Glutamatergic neuron (in vitro differentiated cells): Measurements from ENCODE around the gene EPHB3. TPM values are rescaled to one million over a fixed set of nuclear protein-coding genes. Genes with fewer than 3 reads are reported as not detected.
A peak's percentile ranks its signal among the peaks of the same experiment; 100 is the strongest.

Experiments
- DNase-seq: peaks from one replicate; pipeline ENCODE4 v3.0.0; 2022
- H3K27ac Mint-ChIP-seq: one replicate; pipeline ENCODE4 v1.8.0; 2020; ENCODE audit warnings: mild to moderate bottlenecking, mixed read lengths, inconsistent platforms; ENCODE audit not compliant: unreplicated experiment
- H3K27me3 Mint-ChIP-seq: one replicate; pipeline ENCODE4 v1.8.0; 2020; ENCODE audit warnings: mild to moderate bottlenecking, moderate library complexity, mixed read lengths, inconsistent platforms; ENCODE audit not compliant: unreplicated experiment
- H3K36me3 Mint-ChIP-seq: one replicate; pipeline ENCODE4 v1.8.0; 2020; ENCODE audit warnings: mild to moderate bottlenecking, mixed read lengths, inconsistent platforms; ENCODE audit not compliant: unreplicated experiment
- H3K4me1 Mint-ChIP-seq: one replicate; pipeline ENCODE4 v1.8.0; 2020; ENCODE audit warnings: mild to moderate bottlenecking, low read depth, mixed read lengths, inconsistent platforms; ENCODE audit not compliant: unreplicated experiment
- H3K4me3 Mint-ChIP-seq: one replicate; pipeline ENCODE4 v1.8.0; 2020; ENCODE audit warnings: mild to moderate bottlenecking, mixed read lengths, inconsistent platforms; ENCODE audit not compliant: unreplicated experiment
- H3K9me3 Mint-ChIP-seq: one replicate; pipeline ENCODE4 v1.8.0; 2020; ENCODE audit warnings: mild to moderate bottlenecking, moderate library complexity, mixed read lengths, inconsistent platforms; ENCODE audit not compliant: unreplicated experiment
- total RNA-seq: library from RNA; stranded (reverse); fragmentation: NEBNext Ultra II Directional; extraction: Animal tissue kit (Norgen Biotek cat#: 25700); gene quantifications from one replicate; pipeline ENCODE4 v1.2.1, GENCODE V29; 2021; ENCODE audit not compliant: unreplicated experiment
- TF ChIP-seq, protein P1 (sequence below): fragments of 200-600 bp; sonication (generic); IDR thresholded peaks from one replicate; pipeline ENCODE4 v1.5.0; 2021; ENCODE audit not compliant: partially characterized antibody, unreplicated experiment

Gene EPHB3
- total RNA-seq, 1 donor from 2014 or later = 5.0 TPM

GRCh38 chr3:184596886-184597575 lies 35.4 kb downstream of the EPHB3 start:
- Mint-ChIP-seq H3K27ac (no peak overlapping the region), H3K9me3 (peaks cover 1% of the 10 kb centered on the region), H3K36me3 (no peaks in the 10 kb centered on the region), H3K27me3 (peaks cover 22% of the 10 kb centered on the region), H3K4me3 (no peak overlapping the region), H3K4me1 (peaks cover 17% of the 10 kb centered on the region)
- no peak for DNase-seq
- TF ChIP-seq, protein P1, sequence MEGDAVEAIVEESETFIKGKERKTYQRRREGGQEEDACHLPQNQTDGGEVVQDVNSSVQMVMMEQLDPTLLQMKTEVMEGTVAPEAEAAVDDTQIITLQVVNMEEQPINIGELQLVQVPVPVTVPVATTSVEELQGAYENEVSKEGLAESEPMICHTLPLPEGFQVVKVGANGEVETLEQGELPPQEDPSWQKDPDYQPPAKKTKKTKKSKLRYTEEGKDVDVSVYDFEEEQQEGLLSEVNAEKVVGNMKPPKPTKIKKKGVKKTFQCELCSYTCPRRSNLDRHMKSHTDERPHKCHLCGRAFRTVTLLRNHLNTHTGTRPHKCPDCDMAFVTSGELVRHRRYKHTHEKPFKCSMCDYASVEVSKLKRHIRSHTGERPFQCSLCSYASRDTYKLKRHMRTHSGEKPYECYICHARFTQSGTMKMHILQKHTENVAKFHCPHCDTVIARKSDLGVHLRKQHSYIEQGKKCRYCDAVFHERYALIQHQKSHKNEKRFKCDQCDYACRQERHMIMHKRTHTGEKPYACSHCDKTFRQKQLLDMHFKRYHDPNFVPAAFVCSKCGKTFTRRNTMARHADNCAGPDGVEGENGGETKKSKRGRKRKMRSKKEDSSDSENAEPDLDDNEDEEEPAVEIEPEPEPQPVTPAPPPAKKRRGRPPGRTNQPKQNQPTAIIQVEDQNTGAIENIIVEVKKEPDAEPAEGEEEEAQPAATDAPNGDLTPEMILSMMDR = no peak

GRCh38 chr3:184597829-184598573 lies 36.4 kb downstream of the EPHB3 start:
- no peak for DNase-seq
- H3K27me3 Mint-ChIP-seq = peaks cover 26% of the 10 kb centered on the region

GRCh38 chr3:184598574-184598927 lies 37.0 kb downstream of the EPHB3 start:
- TF ChIP-seq, protein P1 = no peak
- Mint-ChIP-seq H3K4me3 (no peak overlapping the region), H3K27ac (no peak overlapping the region), H3K36me3 (no peaks in the 10 kb centered on the region), H3K9me3 (peaks cover 5% of the 10 kb centered on the region), H3K4me1 (peaks cover 9% of the 10 kb centered on the region), H3K27me3 (peaks cover 31% of the 10 kb centered on the region)
- DNase-seq = no peak

More at GRCh38 chr3:184597829-184598573, 36.4 kb downstream of the EPHB3 start:
- Mint-ChIP-seq H3K27ac (no peak overlapping the region), H3K9me3 (peaks cover 2% of the 10 kb centered on the region), H3K4me3 (no peak overlapping the region), H3K4me1 (peaks cover 9% of the 10 kb centered on the region), H3K36me3 (no peaks in the 10 kb centered on the region)
- TF ChIP-seq, protein P1 = no peak

DNA sequence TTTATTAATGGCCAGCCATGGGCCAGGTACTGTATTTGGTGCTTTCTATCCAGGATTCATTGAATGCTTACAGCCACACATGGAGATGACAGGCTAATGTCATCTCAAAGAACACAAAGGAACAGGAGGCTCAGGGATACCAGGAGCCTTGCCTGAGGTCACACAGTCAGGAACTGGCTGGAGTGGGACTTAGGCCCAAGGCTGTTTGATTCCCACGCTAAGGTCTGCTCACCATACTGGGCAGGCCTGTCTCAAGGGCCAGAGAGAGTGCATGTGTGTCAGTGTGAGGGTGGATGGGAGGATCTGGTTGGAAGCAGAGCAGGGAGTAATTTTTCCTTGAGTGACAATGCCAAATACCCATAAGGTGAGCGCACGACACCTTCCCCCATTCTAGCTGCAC lies 37.6 kb downstream of the EPHB3 start:
- H3K27me3 Mint-ChIP-seq = peaks cover 33% of the 10 kb centered on the region
- H3K4me3 Mint-ChIP-seq = no peak overlapping the region
- H3K4me1 Mint-ChIP-seq = peaks cover 8% of the 10 kb centered on the region
- TF ChIP-seq, protein P1 = no peak
- no peaks in the 10 kb centered on the region for H3K36me3 Mint-ChIP-seq
- H3K27ac Mint-ChIP-seq = no peak overlapping the region
- peaks cover 4% of the 10 kb centered on the region for H3K9me3 Mint-ChIP-seq
- no peak for DNase-seq

DNA sequence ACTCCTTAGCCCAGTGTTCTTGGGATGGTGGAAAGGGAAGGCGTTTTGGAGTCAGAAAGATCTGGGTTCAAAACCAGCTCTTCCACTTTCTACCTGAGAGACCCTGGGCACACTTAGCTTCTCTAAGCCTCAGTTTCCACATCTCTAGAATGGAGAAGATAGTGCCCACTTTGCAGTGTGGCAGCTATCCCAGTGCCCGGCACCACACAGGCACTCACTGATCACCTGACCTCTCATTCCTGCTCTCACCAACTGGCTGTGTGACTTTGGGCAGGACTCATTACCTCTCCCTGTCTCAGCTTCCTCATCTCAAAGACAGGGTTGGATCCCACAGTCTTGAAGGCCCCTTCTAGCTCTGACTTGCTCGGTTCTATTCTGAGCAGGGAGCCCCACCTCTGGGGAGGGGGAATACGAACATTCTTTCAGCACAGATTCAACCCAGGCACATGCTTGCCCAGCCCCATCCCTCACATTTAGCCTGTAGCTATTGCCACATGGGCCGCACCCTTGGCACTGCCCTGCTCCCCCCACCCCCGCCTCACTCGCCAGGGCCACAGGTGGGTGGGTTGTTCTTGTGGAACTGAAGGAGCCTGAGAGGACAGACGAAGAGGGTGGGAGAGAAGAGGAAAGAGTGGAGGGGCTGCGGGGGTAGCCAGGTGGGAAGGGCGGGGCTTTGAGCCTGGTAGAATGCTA lies 39.2 kb downstream of the EPHB3 start:
- no peak overlapping the region for H3K27ac Mint-ChIP-seq
- peaks cover 40% of the 10 kb centered on the region for H3K27me3 Mint-ChIP-seq
- peaks cover 6% of the 10 kb centered on the region for H3K9me3 Mint-ChIP-seq
- peaks cover 5% of the 10 kb centered on the region for H3K4me1 Mint-ChIP-seq
- no peaks in the 10 kb centered on the region for H3K36me3 Mint-ChIP-seq
- DNase-seq = no peak
- peak overlapping the region; percentile 32 for H3K4me3 Mint-ChIP-seq
- TF ChIP-seq, protein P1 = no peak
